ENCODE data around the gene ATP13A3.
A peak's percentile ranks its signal among the peaks of the same experiment; 100 is the strongest.

ATP13A3 gene

DNA sequence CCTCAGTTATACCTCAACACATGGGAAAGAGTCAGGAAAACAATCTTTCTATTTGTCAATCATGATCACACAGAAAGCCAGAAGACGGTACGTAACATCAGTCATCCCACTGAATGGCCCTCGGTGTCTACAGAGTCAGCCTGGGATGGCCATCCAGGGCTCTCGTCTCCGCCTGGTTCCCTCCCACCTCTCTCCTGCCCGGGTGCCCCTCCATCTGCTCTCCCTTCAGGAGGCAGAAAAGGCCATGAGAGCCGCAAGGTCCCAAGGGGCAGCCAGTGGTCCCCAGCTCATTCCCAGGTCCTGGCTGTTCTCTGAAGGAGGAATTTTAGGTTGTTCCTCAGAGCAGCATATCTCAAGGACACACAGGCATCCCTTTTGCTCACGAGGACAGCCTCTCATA lies 112.9 kb downstream of the ATP13A3 start:
- no peak for DNase-seq (ENCODE audit: low read depth in 2 of 2)

DNA sequence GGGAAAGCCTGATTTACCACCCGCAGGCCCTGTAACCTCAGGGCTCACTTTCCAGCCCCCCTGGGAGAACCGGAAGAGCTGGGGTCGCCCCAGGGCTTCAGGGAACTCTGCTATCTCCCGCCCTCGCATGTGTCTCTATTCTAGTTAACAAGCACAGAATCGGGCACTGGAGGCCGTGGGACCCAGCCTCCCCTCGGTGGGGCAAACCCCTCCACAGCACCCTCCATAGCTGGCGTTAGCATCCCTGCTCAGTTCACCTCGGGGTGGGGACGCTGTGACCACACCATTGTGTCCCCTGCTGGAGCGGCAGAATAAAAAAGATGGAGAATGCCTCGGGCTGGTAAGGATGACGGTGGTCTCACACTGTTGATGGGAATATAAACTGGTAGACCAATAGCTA lies 113.8 kb downstream of the ATP13A3 start:
- DNase-seq (ENCODE audit: low read depth in 2 of 2) = no peak

- no peak for DNase-seq (ENCODE audit: low read depth in 2 of 2)
These were observed 116.0 kb downstream of the ATP13A3 start for GRCh38 chr3:194370753-194371152.

GRCh38 chr3:194369522-194370279 lies 117.1 kb downstream of the ATP13A3 start, which contains the start of gene LRRC15:
TSS of gene LRRC15 (minus strand) at chr3:194369743. CDS start at chr3:194361043, 8,700 bp downstream.
- no peak for DNase-seq (ENCODE audit: low read depth in 2 of 2)

GRCh38 chr3:194368918-194369317 lies 117.9 kb downstream of the ATP13A3 start:
- no peak for DNase-seq (ENCODE audit: low read depth in 2 of 2)

DNA sequence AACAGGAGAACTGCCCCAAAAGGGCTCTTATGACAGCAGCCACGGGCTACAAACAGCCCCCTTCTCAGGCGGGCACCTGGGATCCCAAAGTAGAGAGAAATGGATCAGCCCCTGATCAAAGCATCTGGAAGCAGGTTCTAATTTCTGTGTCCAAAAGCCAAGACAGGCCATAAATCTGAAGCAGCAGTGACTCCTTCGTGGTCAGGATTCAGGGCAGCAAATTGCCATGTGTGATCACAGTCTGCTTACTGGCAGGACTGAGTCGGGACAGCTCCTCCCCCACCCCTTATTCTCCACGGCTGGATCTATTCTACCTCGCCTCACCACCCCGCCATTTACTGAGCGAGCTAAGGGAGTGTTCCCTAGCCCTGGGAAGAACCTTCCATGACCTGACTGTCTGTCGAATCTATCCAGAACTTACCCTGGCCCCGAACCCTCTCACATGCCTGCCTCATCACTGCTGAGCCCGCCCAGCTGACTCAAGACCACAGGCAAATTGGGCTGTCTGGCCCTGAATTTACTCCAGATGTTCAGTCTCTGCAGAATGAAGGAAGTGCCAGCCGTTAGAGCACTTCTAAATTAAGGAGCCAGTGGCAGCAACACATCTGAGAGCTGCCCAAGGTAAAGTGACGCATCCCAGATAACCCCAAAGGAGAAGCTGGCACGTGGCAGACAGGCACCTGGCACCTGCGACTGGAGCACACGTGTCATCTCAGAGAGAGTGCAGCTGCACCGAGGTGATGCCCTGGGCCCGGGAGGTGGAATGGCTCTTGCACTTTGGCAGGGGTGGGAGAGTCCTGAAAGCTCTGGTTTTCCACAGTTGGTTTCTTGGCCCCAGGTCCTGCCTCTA lies 118.6 kb downstream of the ATP13A3 start:
- DNase-seq (ENCODE audit: low read depth in 2 of 2) = peak; percentile 39 to 49

- DNase-seq (ENCODE audit: low read depth in 2 of 2) = no peak
These were observed 120.8 kb downstream of the ATP13A3 start for GRCh38 chr3:194365978-194366490.

- DNase-seq (ENCODE audit: low read depth in 2 of 2) = no peak
These were observed 121.3 kb downstream of the ATP13A3 start for GRCh38 chr3:194365526-194365925.

- peak; percentile 85 for DNase-seq (ENCODE audit: low read depth in 2 of 2)
These were observed 122.0 kb downstream of the ATP13A3 start for GRCh38 chr3:194364652-194365434.

- no peak for DNase-seq (ENCODE audit: low read depth in 2 of 2)
These were observed 122.5 kb downstream of the ATP13A3 start for GRCh38 chr3:194364314-194364651.

DNA sequence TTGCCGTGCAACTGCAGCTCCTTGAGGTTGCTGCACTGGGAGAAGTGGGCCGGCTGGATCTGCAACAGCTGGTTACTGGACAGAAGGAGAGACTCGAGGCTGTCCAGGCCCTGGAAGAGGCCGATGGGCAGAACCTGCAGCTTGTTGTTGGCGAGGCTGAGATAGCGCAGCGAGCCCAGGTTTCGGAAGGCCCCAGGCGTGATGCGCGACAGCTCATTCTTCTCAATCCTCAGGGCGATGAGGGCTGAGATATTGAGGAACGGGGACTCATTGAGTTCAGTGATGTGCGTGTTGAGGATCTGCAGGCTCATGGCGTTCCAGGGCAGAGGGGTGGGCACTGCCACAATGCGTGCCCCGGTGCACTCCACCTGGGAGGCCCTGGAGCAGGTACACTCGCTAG lies 126.2 kb downstream of the ATP13A3 start:
- no peak for DNase-seq (ENCODE audit: low read depth in 2 of 2)

- peak in 1 of 2 experiments; percentile 35 for DNase-seq (ENCODE audit: low read depth in 2 of 2)
These were observed 129.1 kb downstream of the ATP13A3 start for GRCh38 chr3:194357681-194358080.

DNA sequence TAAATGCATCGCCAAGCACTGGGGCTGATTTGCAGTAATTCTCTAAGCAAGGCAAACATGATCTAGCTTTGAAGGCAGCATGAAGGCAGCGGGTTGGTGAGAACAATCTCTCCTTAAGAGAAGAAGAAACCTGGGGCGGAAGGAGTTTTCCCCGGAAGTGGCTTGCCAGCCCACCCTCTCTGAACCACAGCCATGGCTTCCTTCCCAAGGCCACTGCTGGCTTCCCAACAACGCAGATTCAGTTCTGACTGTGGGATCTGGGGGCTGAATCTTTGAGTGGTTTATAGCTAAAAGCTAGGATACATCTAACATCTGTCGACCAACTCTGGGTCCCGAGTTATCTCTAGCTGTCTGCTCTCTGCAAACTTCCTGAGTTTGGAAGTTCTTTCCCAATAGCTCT lies 131.4 kb downstream of the ATP13A3 start:
- DNase-seq (ENCODE audit: low read depth in 2 of 2) = no peak

DNA sequence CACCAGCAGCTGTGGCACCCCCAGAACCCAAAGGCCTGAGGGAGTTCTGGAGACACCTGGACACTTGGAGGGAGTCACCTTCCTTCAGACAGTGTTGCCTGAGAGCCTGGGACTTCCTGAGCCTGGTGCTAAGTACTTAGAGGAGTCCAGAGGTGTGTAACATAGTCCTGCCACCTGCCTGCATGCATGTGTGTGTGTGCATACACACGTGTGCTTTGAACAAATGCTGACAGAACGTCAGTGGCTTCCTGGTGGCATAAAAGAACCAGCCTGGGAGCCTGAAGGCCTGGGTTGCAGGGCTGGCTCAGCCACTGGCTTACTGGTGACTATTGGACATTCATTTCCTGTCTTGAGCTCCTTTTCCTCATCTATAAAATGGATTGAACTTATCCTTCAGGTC lies 132.5 kb downstream of the ATP13A3 start:
- DNase-seq (ENCODE audit: low read depth in 2 of 2) = no peak
